ENCODE data around the gene ARL11. TPM values are rescaled to one million over a fixed set of nuclear protein-coding genes. Genes with fewer than 3 reads are reported as not detected.

ARL11 gene
- 0.26 and 0.33 TPM in 2 replicates for total RNA-seq

DNA sequence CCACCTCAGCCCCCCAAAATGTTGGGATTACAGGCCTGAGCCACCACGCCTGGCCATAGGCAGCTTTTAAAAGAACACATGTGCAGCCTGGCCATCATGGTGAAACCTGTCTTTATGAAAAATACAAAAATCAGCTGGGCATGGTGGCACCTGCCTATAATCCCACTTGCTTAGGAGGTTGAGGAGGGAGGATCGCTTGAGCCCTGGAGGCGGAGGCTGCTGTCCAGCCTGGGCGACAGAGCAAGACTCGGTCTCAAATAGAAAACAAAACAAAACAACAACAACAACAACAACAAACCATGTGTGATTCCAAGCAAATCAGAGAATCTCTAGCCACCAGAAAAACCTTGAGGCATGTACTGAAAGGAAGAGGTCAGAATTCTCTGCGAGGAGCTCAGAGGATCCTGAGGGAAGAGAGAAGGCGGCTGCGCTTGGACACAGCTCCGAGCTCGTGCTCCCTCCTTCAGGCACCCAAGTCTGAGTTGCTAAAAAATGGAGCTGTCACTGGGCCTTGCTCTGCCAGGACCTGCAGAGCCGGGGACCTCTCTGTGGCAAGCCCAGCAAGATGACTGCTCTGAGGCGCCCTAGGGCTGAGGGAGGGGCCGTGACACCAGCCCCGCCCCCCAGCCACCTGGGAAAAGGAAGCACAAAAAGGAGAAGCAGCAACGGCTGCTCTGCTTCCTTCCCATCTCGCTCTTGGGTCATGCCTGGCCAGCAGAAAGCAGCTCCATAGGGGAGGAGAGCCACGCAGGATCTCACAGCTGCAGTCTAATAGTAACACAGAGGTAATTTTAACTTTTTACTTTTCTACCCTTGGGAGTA, at the start of gene ARL11:
TSS of gene ARL11 (plus strand) at position 677 of the 822 bp plus-strand sequence. CDS start 1,941 bp downstream, outside the sequence.

DNA sequence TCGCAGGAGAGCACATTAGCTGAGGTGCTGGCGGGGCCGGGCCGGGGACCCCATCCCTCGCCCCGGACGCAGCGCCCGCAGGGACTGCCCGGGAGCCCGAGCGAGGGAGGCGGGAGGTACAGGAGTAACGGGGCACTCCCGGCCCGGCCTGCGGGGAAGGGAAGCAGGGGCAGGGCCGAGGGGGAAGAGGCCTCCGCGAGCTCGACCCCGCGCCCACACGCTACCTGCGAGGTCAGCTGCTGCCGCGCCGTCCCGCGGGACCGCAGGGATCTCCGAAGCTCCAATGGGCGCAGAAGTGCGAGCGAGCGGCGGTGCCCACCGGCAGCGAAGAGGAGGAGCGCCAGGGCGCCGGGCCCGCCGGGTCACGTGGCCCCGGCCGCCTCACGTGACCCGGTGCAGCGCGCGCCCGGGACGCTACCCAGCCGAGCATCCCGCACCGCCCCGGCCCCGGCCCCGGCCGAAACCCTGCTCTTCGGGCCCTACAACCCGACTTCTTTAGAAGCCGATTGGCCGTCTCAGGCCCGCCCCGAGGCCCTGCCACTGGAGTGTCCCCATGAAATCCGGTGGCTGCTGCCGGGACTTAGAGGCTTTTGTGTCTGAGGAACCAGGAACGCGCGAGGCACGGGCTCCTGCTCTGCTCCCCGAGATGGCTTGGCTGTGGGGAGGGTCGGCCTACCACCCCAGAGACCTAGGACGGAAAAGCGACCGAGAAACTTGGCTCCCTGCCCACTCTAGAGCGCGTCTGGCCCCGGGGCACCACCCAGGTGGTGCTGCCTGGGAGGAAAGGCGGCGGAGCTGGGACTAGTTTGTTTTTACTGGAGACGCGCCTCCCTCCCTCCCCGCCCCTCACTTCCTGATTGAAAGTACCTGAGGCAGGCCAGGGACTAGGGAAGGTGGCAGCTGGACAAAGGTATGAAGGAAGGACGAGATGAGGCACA, 42.8 kb upstream of the ARL11 start, which contains the start of gene RCBTB1:
TSS of gene RCBTB1 (minus strand) at position 339 of the 938 bp plus-strand sequence. CDS start 18,279 bp downstream, outside the sequence.

Other genes with a start within 250 kb of the ARL11 start
- gene CAB39L, start 184.4 kb upstream of the ARL11 start, total RNA-seq, result 7.6 and 9.4 TPM in 2 replicates
- 7.4 and 8.7 TPM in 2 replicates for gene SETDB2, start 184.2 kb upstream of the ARL11 start, total RNA-seq
- gene PHF11, start 132.6 kb upstream of the ARL11 start, total RNA-seq, result 9.8 and 11.8 TPM in 2 replicates
- gene RCBTB1, start 42.9 kb upstream of the ARL11 start, total RNA-seq, result 24.5 and 32.0 TPM in 2 replicates
- gene EBPL, start 63.0 kb downstream of the ARL11 start, total RNA-seq, result 94.5 and 131 TPM in 2 replicates
- 31.2 and 37.7 TPM in 2 replicates for gene KPNA3, start 164.2 kb downstream of the ARL11 start, total RNA-seq

Measured in dermis lymphatic vessel endothelial cell (primary cell).